ACHN (cell line): ENCODE data around the gene ZMAT1.
A peak's percentile ranks its signal among the peaks of the same experiment; 100 is the strongest.
"Not testable (repeated sequence)": the region's sequence is repeated elsewhere in the genome, so short reads cannot be mapped to it uniquely, and the experiment has no call there.

Experiments used
- DNase-seq: peaks from one replicate; pipeline ENCODE4 v3.0.0-alpha.2; 2015
- in situ Hi-C: cut with HindIII; loops from 2 replicates; pipeline ENCODE4 v1.10.0; 2017; ENCODE audit warnings: low sequenced_read_pairs, low pct_ligation_motif_present, low pct_unique_long_range_greater_than_20kb

Gene ZMAT1

DNA sequence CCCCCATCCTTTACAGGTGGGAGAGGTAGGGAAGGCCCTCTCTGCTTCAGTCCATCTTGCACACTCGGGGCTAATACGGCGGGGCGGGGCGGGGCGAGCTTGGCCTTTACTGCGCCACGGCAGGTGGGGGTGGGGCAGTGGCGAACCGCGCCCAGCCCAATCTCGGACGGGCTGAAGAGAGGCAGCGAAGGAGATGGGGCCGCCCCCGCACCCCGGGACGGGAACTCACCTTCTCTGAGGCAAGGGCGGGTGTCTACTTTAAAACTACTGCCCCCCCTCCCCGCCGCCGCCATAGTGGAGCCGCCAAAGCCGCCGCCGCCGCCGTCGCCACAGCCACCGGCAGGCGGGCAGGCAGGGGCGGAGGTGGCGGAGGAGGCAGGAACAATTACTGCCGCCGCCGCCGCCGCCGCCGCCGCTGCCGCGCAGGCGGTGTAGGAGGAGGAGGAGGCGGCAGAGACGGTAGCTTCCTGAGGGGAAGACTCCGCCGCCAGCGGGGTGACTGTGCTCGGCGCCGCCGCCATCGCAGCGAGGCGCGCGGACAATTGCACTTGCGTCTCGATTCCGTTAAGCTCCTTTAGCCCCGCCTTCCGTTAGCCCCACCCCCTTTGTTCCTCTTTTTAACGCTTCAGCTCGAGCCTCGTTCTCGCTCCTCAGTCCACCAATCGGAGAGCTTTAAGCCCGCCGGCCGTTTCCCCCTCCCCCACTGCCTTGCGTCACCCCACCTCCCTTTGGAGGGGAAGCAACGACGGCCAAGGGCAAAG lies at the start of gene ZMAT1:
TSS of gene ZMAT1 (minus strand) at position 540 of the 761 bp plus-strand sequence. CDS start at position 521, 19 bp downstream.
- in situ Hi-C loops: no loop called here

DNA sequence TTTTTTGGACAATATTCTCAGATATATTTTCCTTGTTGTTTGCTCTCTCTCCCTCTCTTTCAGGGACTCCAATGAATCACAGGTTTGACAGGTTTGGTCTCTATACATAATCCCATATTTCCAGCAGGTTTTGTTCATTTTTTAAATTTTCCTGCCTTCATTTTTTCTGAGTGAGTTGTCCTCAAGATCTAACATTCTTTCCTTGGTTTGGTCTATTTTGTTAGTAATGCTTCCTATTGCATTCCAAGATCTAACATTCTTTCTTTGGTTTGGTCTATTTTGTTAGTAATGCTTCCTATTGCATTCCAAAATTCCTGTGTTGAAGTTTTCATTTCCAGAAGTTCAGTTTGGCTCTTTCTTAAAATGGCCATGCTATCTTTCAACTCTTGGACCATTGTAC lies 45.3 kb upstream of the ZMAT1 start:
- no peak for DNase-seq
- in situ Hi-C loops: no loop called here

More for the DNA sequence above, at the start of gene ZMAT1:
- peak; percentile 86 for DNase-seq

DNA sequence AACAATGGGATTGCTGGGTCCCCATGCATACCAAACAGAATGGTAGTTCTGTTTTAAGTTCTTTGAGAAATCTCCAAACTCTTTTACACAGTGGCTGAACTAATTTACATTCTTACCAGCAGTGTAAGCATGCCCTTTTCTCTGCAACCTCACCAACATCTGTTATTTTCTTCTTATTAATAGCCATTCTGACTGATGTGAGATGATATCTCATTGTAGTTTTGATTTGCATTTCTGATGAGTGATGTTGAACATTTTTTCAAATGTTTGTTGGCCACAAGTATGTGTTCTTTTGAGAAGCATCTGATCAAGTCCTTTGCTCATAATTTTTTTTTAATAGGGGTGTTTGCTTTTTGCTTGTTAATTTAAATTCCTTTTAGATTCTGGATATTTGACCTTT lies 41.2 kb upstream of the ZMAT1 start:
- in situ Hi-C loops: no loop called here
- no peak for DNase-seq

DNA sequence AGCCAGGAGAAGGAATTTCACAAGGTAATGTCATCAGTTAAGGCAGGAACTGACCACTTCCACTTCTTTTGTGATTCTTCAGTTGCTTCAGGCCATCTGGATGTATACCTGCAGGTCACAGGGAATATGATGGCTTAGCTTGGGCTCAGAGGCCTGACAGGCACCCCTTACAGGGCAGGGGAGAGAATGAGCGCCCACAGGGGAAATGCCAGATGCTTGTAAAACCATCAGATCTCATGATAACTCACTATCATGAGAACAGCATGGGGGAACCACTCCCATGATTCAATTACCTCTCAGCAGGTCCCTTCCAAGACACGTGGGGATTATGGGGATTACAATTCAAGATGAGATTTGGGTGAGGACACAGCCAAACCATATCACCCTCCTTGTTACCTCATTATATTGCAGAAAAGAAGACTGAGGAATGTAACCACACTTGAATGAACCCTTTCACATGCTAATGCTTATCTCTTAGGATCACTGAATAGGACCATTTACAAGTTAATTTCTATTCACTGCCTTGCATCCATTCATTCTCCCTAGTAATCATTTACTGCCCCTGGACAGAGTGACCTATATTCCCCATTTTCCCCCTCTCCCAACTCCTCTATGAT lies 33.2 kb upstream of the ZMAT1 start:
- in situ Hi-C loops: not testable (repeated sequence)

DNA sequence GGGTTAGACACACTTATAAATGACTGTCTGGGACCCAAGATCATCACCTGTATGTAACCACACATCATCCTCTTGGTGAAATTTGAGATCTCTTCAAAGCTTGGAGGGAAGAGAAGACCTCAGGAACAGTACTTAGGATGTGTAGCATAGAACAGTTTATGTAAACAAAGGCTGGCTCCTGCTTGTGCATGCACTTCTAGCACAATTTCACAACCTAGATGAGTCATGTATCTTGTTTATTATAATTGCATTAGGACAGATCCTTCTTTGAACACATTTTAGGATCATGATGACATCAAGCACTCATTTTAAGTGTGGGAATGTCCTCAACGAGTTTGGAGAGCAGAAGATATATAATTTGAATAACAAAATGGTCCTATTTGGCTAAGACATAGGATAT lies 26.3 kb upstream of the ZMAT1 start:
- in situ Hi-C loops: no loop called here
- DNase-seq: no peak

More for the DNA sequence above, 33.2 kb upstream of the ZMAT1 start:
- not testable (repeated sequence) for DNase-seq

DNA sequence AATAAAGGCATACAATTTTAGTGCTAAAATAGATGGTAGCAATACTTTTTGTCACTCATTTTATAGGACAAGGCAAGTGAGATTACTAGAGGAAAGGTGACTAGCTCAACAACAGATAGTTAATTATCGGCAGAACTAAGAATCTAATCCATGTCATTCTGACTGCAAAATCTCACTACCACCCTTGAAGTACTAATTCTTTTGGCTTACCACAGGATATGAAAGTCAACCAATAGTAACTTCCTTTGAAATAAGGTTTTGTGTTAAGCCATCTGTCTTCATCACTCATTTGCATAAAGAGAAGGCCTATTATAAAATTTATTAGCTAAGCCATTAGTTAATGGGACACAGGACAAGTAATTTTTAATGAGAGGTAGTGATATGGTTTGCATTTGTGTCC lies 25.3 kb upstream of the ZMAT1 start:
- in situ Hi-C loops: no loop called here

DNA sequence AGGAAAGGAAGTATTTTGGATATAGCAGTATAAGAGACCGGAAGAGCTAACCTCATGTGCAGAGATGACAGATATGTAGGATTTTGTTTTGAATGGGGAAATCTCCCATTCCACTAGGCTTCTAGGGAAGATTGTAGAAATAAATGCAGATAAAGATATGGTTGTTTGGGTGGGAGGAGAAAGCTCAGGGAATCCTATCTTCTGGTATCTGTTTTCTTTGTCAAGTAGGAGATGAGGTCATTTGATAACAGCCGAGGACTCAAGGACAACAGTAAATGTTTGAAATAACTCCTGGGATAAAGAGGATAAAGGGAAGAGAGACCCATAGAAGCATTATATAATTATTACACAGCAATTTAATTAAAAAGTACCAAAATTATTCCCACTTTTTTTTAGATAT lies 24.7 kb upstream of the ZMAT1 start:
- DNase-seq: no peak

More for the DNA sequence above, 25.3 kb upstream of the ZMAT1 start:
- no peak for DNase-seq

DNA sequence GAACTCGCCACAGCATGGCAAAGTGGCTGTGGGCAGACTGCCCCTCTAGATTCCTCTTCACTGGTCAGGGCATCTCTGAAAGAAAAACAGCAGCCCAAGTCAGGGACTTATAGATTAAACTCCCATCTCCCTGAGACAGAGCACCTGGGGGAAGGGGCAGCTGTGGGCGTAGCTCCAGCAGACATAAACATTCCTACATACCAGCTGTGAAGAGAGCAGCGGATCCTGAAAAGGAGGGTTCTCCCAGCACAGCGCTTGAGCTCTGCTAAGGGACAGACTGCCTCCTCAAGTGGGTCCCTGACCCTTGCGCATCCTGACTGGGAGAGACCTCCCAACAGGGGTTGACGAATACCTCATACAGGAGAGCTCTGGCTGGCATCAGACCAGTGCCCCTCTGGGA lies 18.8 kb upstream of the ZMAT1 start:
- in situ Hi-C loops: no loop called here
- DNase-seq: no peak

More for the DNA sequence above, 24.7 kb upstream of the ZMAT1 start:
- in situ Hi-C loops: no loop called here

DNA sequence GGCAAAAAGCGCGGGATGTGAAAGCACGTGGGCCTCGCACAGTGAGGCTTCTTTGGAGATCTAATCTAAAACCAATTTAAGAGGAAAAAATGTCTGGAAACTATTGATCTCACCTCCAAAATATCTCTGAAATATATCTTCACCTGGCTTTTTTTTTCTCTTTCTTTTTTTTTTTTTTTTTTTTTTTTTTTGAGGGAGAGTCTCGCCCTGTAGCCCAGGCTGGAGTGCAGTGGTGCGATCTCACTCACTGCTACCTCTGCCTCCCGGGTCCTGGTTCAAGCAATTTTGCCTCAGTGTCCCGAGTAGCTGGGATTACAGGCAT lies 383 bp upstream of the ZMAT1 start:
- in situ Hi-C loops: no loop called here
- DNase-seq: no peak

DNA sequence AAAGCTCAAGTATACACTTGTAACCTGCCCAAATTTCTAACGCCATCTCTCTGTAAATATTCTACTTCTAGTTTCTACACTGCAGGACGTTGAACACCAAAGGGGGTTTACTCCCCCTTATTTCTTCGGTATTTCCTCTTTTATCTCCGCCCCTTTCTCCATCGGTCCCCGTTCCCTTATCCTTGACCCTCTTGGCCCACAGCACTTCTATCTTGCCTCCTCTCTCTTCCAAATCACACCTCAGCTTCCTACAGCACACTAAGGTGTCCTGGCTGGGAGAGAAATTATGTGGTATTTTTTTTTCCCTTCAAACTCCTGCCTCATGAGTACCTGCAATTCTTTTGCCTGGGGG lies 715 bp downstream of the ZMAT1 start:
- in situ Hi-C loops: no loop called here
- DNase-seq: peak; percentile 33

DNA sequence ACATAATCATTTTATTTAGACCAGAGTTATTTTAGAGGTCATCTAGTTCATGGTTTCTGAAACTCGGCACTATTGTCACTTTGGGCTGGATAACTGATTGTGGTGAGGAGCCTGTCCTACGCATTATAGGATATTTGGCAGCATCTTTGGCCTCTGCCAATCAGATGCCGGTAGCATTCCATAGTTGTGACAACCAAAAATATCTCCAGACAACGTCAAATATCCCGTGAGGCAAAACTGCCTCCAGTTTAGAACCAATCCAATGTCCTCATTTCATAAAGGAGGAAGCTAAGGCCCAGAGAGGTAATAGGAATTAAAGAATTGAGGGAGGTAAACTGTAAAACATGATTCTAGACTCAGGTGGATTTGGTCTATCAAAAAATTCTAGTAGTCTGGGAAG lies 6.1 kb downstream of the ZMAT1 start:
- in situ Hi-C loops: no loop called here
- DNase-seq: no peak

DNA sequence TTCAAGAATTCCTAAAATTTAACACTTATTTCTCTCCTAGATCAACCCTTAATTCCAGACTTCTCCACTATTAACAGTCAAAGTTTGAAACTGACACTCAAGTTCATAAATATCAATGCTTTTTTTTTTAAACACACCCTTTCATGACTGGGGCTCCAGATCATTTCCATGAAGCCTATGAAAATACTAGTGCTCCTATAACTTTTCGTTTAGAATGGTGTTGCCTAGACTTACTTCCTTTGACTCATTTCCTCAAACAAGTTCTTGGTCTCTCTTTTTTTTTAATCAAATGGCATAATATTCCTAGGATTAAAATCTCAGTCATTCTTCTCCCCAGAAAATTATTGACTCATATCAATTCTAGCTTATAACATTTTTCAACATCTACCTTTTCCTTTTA lies 13.1 kb downstream of the ZMAT1 start:
- no peak for DNase-seq
- in situ Hi-C loops: no loop called here

DNA sequence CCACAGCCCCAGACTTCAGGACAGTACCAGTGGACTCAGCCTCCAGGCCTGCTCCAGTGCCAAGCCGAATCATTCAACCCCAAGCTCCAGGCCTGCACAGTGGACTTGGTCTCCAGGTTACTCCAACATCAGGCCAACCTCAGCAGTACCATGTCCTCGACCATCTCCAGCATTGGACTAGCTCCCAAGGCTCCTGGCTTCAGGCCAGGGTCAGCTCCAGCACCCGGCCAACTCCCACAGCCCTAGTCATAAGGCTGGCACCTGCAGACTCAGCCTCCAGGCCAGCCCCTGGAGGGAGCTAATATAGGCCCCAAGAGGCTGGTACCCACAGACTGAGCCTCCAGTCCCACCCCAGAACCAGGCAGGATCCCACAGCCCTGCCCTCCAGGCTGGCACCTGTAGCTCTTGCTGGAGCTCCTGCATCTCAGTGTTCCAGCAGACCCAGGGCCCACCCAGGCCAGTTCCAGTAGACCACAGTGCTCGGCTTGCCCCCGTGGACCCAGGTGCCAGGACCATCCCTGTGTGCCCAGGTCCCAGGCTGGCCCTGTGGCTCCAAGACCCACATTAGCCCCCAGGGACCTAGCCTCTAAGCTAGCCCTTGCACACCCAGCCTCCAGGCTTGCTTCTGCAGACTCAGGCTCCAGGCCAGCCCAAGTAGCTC lies 25.6 kb downstream of the ZMAT1 start:
- no peak for DNase-seq
- in situ Hi-C loops: no loop called here

DNA sequence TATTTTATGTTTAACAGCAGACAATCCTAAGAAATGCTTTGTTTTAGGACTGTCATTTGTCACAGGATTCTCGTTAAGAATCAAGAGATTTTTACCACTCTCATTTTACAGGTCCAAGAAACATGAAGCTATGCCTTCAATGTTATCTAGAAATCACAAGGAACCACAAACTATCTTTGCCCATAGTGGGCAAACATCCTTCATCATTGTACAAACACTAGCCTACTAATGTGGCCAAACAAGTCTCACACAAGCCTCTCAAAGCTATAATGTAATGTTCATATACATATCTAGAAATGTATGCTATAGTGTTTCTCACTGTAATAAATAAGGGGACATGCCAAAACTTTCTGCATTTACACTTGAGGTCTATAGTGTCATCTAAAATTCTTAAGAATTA lies 26.8 kb downstream of the ZMAT1 start:
- DNase-seq: no peak
- in situ Hi-C loops: no loop called here
